Mesendoderm (in vitro differentiated cells): ENCODE data around the gene ZCCHC14.
"Not testable (repeated sequence)": the region's sequence is repeated elsewhere in the genome, so short reads cannot be mapped to it uniquely, and the experiment has no call there.

Experiments used
- DNase-seq: peaks from one replicate; pipeline ENCODE4 v3.0.0; 2013
- H2AK5ac ChIP-seq: 2 replicates; pipeline ENCODE4 v1.6.1; 2013; ENCODE audit warnings: low read length, inconsistent platforms
- H2BK120ac ChIP-seq: 2 replicates; pipeline ENCODE4 v1.6.1; 2013; ENCODE audit warnings: low read depth, mild to moderate bottlenecking, low read length, moderate library complexity, mixed read lengths
- H2BK15ac ChIP-seq: replicated peaks from 2 replicates; pipeline ENCODE4 v1.6.1; 2013; ENCODE audit warnings: low read depth, mild to moderate bottlenecking, moderate library complexity
- H2BK5ac ChIP-seq: 2 replicates; pipeline ENCODE4 v1.6.1; 2013; ENCODE audit warnings: low read length, inconsistent platforms
- H3K18ac ChIP-seq: 2 replicates; pipeline ENCODE4 v1.6.1; 2013; ENCODE audit warnings: mild to moderate bottlenecking, low read length, mixed read lengths
- H3K23ac ChIP-seq: one replicate; pipeline ENCODE4 v1.6.1; 2013; ENCODE audit warnings: low read length
- H3K27ac ChIP-seq: 2 replicates; pipeline ENCODE4 v1.5.1; 2013; ENCODE audit warnings: low read depth, mild to moderate bottlenecking, inconsistent platforms, low read length, moderate library complexity
- H3K27me3 ChIP-seq: 2 replicates; pipeline ENCODE4 v1.6.1; 2013; ENCODE audit warnings: low read length, control low read depth, mild to moderate bottlenecking, inconsistent platforms; ENCODE audit not compliant: insufficient read depth, poor library complexity
- H3K36me3 ChIP-seq: 2 replicates; pipeline ENCODE4 v1.6.1; 2013; ENCODE audit warnings: low read length, inconsistent platforms; ENCODE audit not compliant: control insufficient read depth, insufficient read depth
- H3K4ac ChIP-seq: one replicate; pipeline ENCODE4 v1.6.1; 2013; ENCODE audit warnings: low read depth, mild to moderate bottlenecking, low read length, moderate library complexity
- H3K4me1 ChIP-seq: 2 replicates; pipeline ENCODE4 v1.6.1; 2013; ENCODE audit warnings: low read depth, low read length, inconsistent platforms; ENCODE audit not compliant: control insufficient read depth
- H3K4me2 ChIP-seq: 2 replicates; pipeline ENCODE4 v1.6.1; 2013; ENCODE audit warnings: low read length
- H3K4me3 ChIP-seq: 2 replicates; pipeline ENCODE4 v1.5.1; 2013; ENCODE audit warnings: mild to moderate bottlenecking, low read length
- H3K56ac ChIP-seq: one replicate; pipeline ENCODE4 v1.6.1; 2013; ENCODE audit warnings: low read length
- H3K79me1 ChIP-seq: 2 replicates; pipeline ENCODE4 v1.6.1; 2013; ENCODE audit warnings: low read length, inconsistent platforms
- H3K79me2 ChIP-seq: 2 replicates; pipeline ENCODE4 v1.6.1; 2013; ENCODE audit warnings: mild to moderate bottlenecking, low read length; ENCODE audit not compliant: control insufficient read depth, insufficient read depth
- H3K9ac ChIP-seq: 2 replicates; pipeline ENCODE4 v1.6.1; 2013; ENCODE audit warnings: low read length, inconsistent platforms
- H4K5ac ChIP-seq: one replicate; pipeline ENCODE4 v1.6.1; 2013; ENCODE audit warnings: low read length
- H4K8ac ChIP-seq: one replicate; pipeline ENCODE4 v1.6.1; 2013; ENCODE audit warnings: low read depth, mild to moderate bottlenecking, control low read depth, low read length, moderate library complexity
- WGBS: extraction: QIAGEN DNeasy Blood & Tissue Kit; methylation state at CpG from one replicate; pipeline ENCODE4 v1.1.7; 2013; ENCODE audit warnings: low lambda C conversion rate, missing lambda C conversion rate; ENCODE audit not compliant: insufficient coverage; ENCODE audit errors: extremely low coverage; 5-methylcytosine and 5-hydroxymethylcytosine counted together

ZCCHC14 gene

GRCh38 chr16:87477209-87477981, 15.4 kb downstream of the ZCCHC14 start:
- H2BK120ac ChIP-seq, H2BK15ac ChIP-seq, H3K36me3 ChIP-seq, H3K18ac ChIP-seq, DNase-seq, H3K4me2 ChIP-seq, H3K23ac ChIP-seq, H4K5ac ChIP-seq, H3K27ac ChIP-seq, H3K4me3 ChIP-seq, H2BK5ac ChIP-seq, H3K56ac ChIP-seq, H3K4ac ChIP-seq, H3K9ac ChIP-seq, H3K4me1 ChIP-seq, H2AK5ac ChIP-seq, H3K27me3 ChIP-seq, H4K8ac ChIP-seq: not testable (repeated sequence)
- peaks cover 25% of the 10 kb centered on the region for H3K79me2 ChIP-seq
- no CpG with 5 or more reads among the region's 30 CpGs for WGBS
- H3K79me1 ChIP-seq: peaks cover 13% of the 10 kb centered on the region

- H3K79me1 ChIP-seq: peaks cover 26% of the 10 kb centered on the region
- no peak overlapping the region for H3K4me3 ChIP-seq
- no peaks in the 10 kb centered on the region for H3K4me1 ChIP-seq
- no peak for DNase-seq
- WGBS: no CpG with 5 or more reads among the region's 7 CpGs
- H3K4me2 ChIP-seq: no peak overlapping the region
- no peak overlapping the region for H4K5ac ChIP-seq
- H3K18ac ChIP-seq: no peak overlapping the region
- no peaks in the 10 kb centered on the region for H3K36me3 ChIP-seq
- no peak overlapping the region for H2AK5ac ChIP-seq
- peaks cover 34% of the 10 kb centered on the region for H3K79me2 ChIP-seq
- H3K23ac ChIP-seq: no peak overlapping the region
- H3K56ac ChIP-seq: no peak overlapping the region
- H4K8ac ChIP-seq: no peak overlapping the region
- H3K4ac ChIP-seq: no peak overlapping the region
- no peak overlapping the region for H2BK5ac ChIP-seq
- no peak overlapping the region for H2BK120ac ChIP-seq
- H2BK15ac ChIP-seq: no peak overlapping the region
- H3K27me3 ChIP-seq: no peaks in the 10 kb centered on the region
- no peak overlapping the region for H3K27ac ChIP-seq
- H3K9ac ChIP-seq: no peak overlapping the region
These were observed 18.2 kb downstream of the ZCCHC14 start for GRCh38 chr16:87474566-87474996.

- H2BK15ac ChIP-seq: no peak overlapping the region
- H2BK5ac ChIP-seq: no peak overlapping the region
- no peak overlapping the region for H3K18ac ChIP-seq
- no peak overlapping the region for H2BK120ac ChIP-seq
- no peak overlapping the region for H3K9ac ChIP-seq
- WGBS: no CpG with 5 or more reads among the region's 4 CpGs
- H3K4me3 ChIP-seq: no peak overlapping the region
- H3K27me3 ChIP-seq: no peaks in the 10 kb centered on the region
- H3K4me1 ChIP-seq: no peaks in the 10 kb centered on the region
- H2AK5ac ChIP-seq: no peak overlapping the region
- peaks cover 34% of the 10 kb centered on the region for H3K79me2 ChIP-seq
- no peak for DNase-seq
- H3K4me2 ChIP-seq: no peak overlapping the region
- no peak overlapping the region for H3K23ac ChIP-seq
- H4K5ac ChIP-seq: no peak overlapping the region
- no peak overlapping the region for H4K8ac ChIP-seq
- H3K36me3 ChIP-seq: no peaks in the 10 kb centered on the region
- H3K27ac ChIP-seq: no peak overlapping the region
- no peak overlapping the region for H3K56ac ChIP-seq
- peaks cover 31% of the 10 kb centered on the region for H3K79me1 ChIP-seq
- H3K4ac ChIP-seq: no peak overlapping the region
These were observed 18.8 kb downstream of the ZCCHC14 start for GRCh38 chr16:87474017-87474416.

- no CpG with 5 or more reads among the region's 6 CpGs for WGBS
- no peak overlapping the region for H3K56ac ChIP-seq
These were observed 19.9 kb downstream of the ZCCHC14 start for GRCh38 chr16:87472935-87473334.

GRCh38 chr16:87472142-87472778, 20.6 kb downstream of the ZCCHC14 start:
- H3K4me3 ChIP-seq: no peak overlapping the region
- no peak overlapping the region for H3K18ac ChIP-seq
- no peaks in the 10 kb centered on the region for H3K36me3 ChIP-seq
- no peak overlapping the region for H3K23ac ChIP-seq
- H3K56ac ChIP-seq: no peak overlapping the region
- peaks cover 31% of the 10 kb centered on the region for H3K79me2 ChIP-seq
- no peak overlapping the region for H4K5ac ChIP-seq
- H2BK5ac ChIP-seq: no peak overlapping the region
- no peak overlapping the region for H3K27ac ChIP-seq
- H3K4ac ChIP-seq: no peak overlapping the region
- H2AK5ac ChIP-seq: no peak overlapping the region
- no peak overlapping the region for H4K8ac ChIP-seq
- no CpG with 5 or more reads among the region's 22 CpGs for WGBS
- no peak overlapping the region for H2BK15ac ChIP-seq
- no peak overlapping the region for H2BK120ac ChIP-seq
- H3K79me1 ChIP-seq: peaks cover 29% of the 10 kb centered on the region
- no peak overlapping the region for H3K9ac ChIP-seq
- DNase-seq: no peak
- H3K4me1 ChIP-seq: no peaks in the 10 kb centered on the region
- no peaks in the 10 kb centered on the region for H3K27me3 ChIP-seq
- H3K4me2 ChIP-seq: no peak overlapping the region

More at GRCh38 chr16:87472935-87473334, 19.9 kb downstream of the ZCCHC14 start:
- no peak overlapping the region for H4K8ac ChIP-seq
- H3K4me3 ChIP-seq: no peak overlapping the region
- no peak overlapping the region for H2BK5ac ChIP-seq
- no peak overlapping the region for H2BK15ac ChIP-seq
- H3K36me3 ChIP-seq: no peaks in the 10 kb centered on the region
- no peak overlapping the region for H3K23ac ChIP-seq
- no peaks in the 10 kb centered on the region for H3K27me3 ChIP-seq
- H3K4me1 ChIP-seq: no peaks in the 10 kb centered on the region
- H3K79me2 ChIP-seq: peaks cover 31% of the 10 kb centered on the region
- H3K18ac ChIP-seq: no peak overlapping the region
- no peak overlapping the region for H3K27ac ChIP-seq
- no peak overlapping the region for H4K5ac ChIP-seq
- peaks cover 31% of the 10 kb centered on the region for H3K79me1 ChIP-seq
- H3K4me2 ChIP-seq: no peak overlapping the region
- no peak overlapping the region for H3K4ac ChIP-seq
- no peak overlapping the region for H3K9ac ChIP-seq
- H2AK5ac ChIP-seq: no peak overlapping the region
- no peak overlapping the region for H2BK120ac ChIP-seq
- no peak for DNase-seq
